K562 (cell line): Measurements from ENCODE around the gene KRTAP4-12. TPM values are rescaled to one million over a fixed set of nuclear protein-coding genes. Genes with fewer than 3 reads are reported as not detected.
A peak's percentile ranks its signal among the peaks of the same experiment; 100 is the strongest.

Source experiments
- ATAC-seq: fragments of 200-7000 bp; cut with Tn5 transposase; 3 replicates; pipeline ENCODE4 v1.9.1; 2020; ENCODE audit warnings: moderate library complexity
- BruUV-seq: library from RNA; stranded (reverse); fragments of 400-500 nt; replicated peaks from 2 replicates; lab custom pipeline; 2021; lab: Mats Ljungman, UMichigan
- CTCF ChIA-PET: fragments of 300-600 bp; formaldehyde crosslinking; extraction: SDS; loops from one replicate; lab custom pipeline; 2021; ENCODE audit warnings: low intra/inter-chr PET ratio; lab: Yijun Ruan, JAX
- POLR2A ChIA-PET: fragments of 300-600, 350-650 bp; sonication (Branson Sonifier 250); formaldehyde crosslinking; extraction: SDS; loops from one replicate; lab custom pipeline; 2021; ENCODE audit warnings: antibody characterized with exemption, inconsistent platforms; lab: Yijun Ruan, JAX
- DNase-seq, 4 experiments: peaks; one replicate each; pipeline versions ENCODE4 v3.0.0 to v3.0.0-alpha.2; 2011 to 2018; ENCODE audit warnings: low spot score in 3 of 4, mixed read lengths in 3 of 4; ENCODE audit errors: extremely low read depth in 1 of 4
- FAIRE-seq: peaks from 2 replicates; lab custom pipeline; 2011; peaks lifted over from hg19 to GRCh38; lab: Jason Lieb, UNC
- H2AFZ ChIP-seq: 2 replicates; pipeline ENCODE4 v1.6.0; 2011; ENCODE audit warnings: low read depth, low read length, control low read depth, inconsistent platforms
- H3K27ac ChIP-seq: fragments of 200-600 bp; 3 replicates; pipeline ENCODE4 v1.8.0; 2011; ENCODE audit warnings: low read depth, mild to moderate bottlenecking, control low read depth, inconsistent platforms, low read length, moderate library complexity, mixed read lengths; ENCODE audit errors: extremely low read depth
- H3K27me3 ChIP-seq, 2 experiments: fragments of 300-600 bp in 1 of 2; 2 replicates in 1 of 2; 3 replicates in 1 of 2; pipeline versions ENCODE4 v1.6.0 to v1.8.0; 2011; ENCODE audit warnings: inconsistent platforms in 2 of 2, low read length in 2 of 2, mild to moderate bottlenecking in 1 of 2, mixed read lengths in 1 of 2, moderate library complexity in 1 of 2; ENCODE audit not compliant: control insufficient read depth in 2 of 2, insufficient read depth in 2 of 2
- H3K36me3 ChIP-seq: fragments of 300-600 bp; 3 replicates; pipeline ENCODE4 v1.8.0; 2011; ENCODE audit warnings: mild to moderate bottlenecking, low read length, inconsistent platforms; ENCODE audit not compliant: control insufficient read depth, insufficient read depth
- H3K4me1 ChIP-seq, 2 experiments: fragments of 200-600 bp in 1 of 2; replicated peaks in 1 of 2; 2 replicates in 1 of 2; 3 replicates in 1 of 2; pipeline versions ENCODE4 v1.5.1 to v1.8.0; 2011; ENCODE audit warnings: inconsistent platforms in 2 of 2, low read length in 2 of 2, mild to moderate bottlenecking in 1 of 2, mixed read lengths in 1 of 2, moderate library complexity in 1 of 2; ENCODE audit not compliant: control insufficient read depth in 2 of 2, insufficient read depth in 2 of 2
- H3K4me2 ChIP-seq: 2 replicates; pipeline ENCODE4 v1.6.1; 2011; ENCODE audit warnings: low read length, control low read depth, inconsistent platforms, mixed read lengths; ENCODE audit not compliant: insufficient read depth
- H3K4me3 ChIP-seq: fragments of 200-600 bp; sonication (generic), shearing (Covaris generic); 2 replicates; pipeline ENCODE4 v1.5.1; 2016; ENCODE audit warnings: control low read depth, inconsistent platforms
- H3K79me2 ChIP-seq: fragments of 200-600 bp; 3 replicates; pipeline ENCODE4 v1.8.0; 2011; ENCODE audit warnings: low read length, inconsistent platforms; ENCODE audit not compliant: control insufficient read depth, insufficient read depth
- H3K9ac ChIP-seq, 2 experiments: 2 replicates each; pipeline versions ENCODE4 v1.6.0 to v1.6.1; 2011; ENCODE audit warnings: low read depth in 2 of 2, low read length in 2 of 2, control low read depth in 1 of 2, inconsistent platforms in 1 of 2, mild to moderate bottlenecking in 1 of 2, mixed read lengths in 1 of 2; ENCODE audit not compliant: insufficient read depth in 1 of 2
- H3K9me1 ChIP-seq: one replicate; pipeline ENCODE4 v1.6.0; 2011; ENCODE audit warnings: inconsistent platforms, mild to moderate bottlenecking, low read length, moderate library complexity; ENCODE audit not compliant: control insufficient read depth, insufficient read depth
- H3K9me3 ChIP-seq: replicated peaks from 2 replicates; pipeline ENCODE4 v1.5.1; 2011; ENCODE audit warnings: low read depth, low read length, inconsistent platforms; ENCODE audit not compliant: control insufficient read depth, insufficient read depth
- H4K20me1 ChIP-seq: replicated peaks from 2 replicates; pipeline ENCODE4 v1.6.1; 2011; ENCODE audit warnings: low read length, inconsistent platforms, mixed read lengths; ENCODE audit not compliant: control insufficient read depth, insufficient read depth
- ELF4 ChIP-seq: fragments of 450-650 bp; formaldehyde crosslinking; IDR thresholded peaks from 2 replicates; pipeline ENCODE4 v1.4.0; 2022; ENCODE audit warnings: missing genetic modification characterization
- ESRRB ChIP-seq: fragments of 250-450 bp; sonication (Bioruptor Pico); IDR thresholded peaks from 2 replicates; pipeline ENCODE4 v1.5.0; 2020; ENCODE audit warnings: mild to moderate bottlenecking, moderate library complexity, borderline replicate concordance
- FOXK2 ChIP-seq, 2 experiments: fragments of 450-650 bp; IDR thresholded peaks in 1 of 2; conservative IDR thresholded peaks in 1 of 2; 2 replicates each; pipeline ENCODE4 v1.6.1; 2016; ENCODE audit warnings: low read depth in 2 of 2, mild to moderate bottlenecking in 1 of 2
- NEUROD1 ChIP-seq: fragments of 150-350 bp; IDR thresholded peaks from 2 replicates; pipeline ENCODE4 v1.6.1; 2014; ENCODE audit warnings: borderline replicate concordance, low read length, low read depth; ENCODE audit not compliant: partially characterized antibody
- NFIC ChIP-seq: fragments of 450-650 bp; IDR thresholded peaks from 2 replicates; pipeline ENCODE4 v1.6.1; 2017; ENCODE audit warnings: mild to moderate bottlenecking, inconsistent platforms
- PYGO2 ChIP-seq: fragments of 450-650 bp; IDR thresholded peaks from 2 replicates; pipeline ENCODE4 v1.6.1; 2016; ENCODE audit warnings: mild to moderate bottlenecking, missing genetic modification characterization, moderate library complexity, missing compliant biosample characterization
- SNAPC5 ChIP-seq: fragments of 250-450 bp; sonication (Bioruptor Pico); IDR thresholded peaks from 2 replicates; pipeline ENCODE4 v1.8.0; 2021; ENCODE audit warnings: moderate library complexity, mild to moderate bottlenecking, inconsistent platforms
- TCFL5 ChIP-seq: fragments of 250-450 bp; sonication (Bioruptor Pico); conservative IDR thresholded peaks from 2 replicates; pipeline ENCODE4 v1.6.1; 2021; ENCODE audit warnings: mild to moderate bottlenecking, moderate library complexity, matching md5 sums
- ZNF398 ChIP-seq: fragments of 250-450 bp; sonication (Bioruptor Pico); IDR thresholded peaks from 2 replicates; pipeline ENCODE4 v1.8.0; 2021; ENCODE audit warnings: moderate library complexity, mild to moderate bottlenecking, inconsistent platforms
- ZNF512 ChIP-seq: IDR thresholded peaks from 2 replicates; pipeline ENCODE4 v1.6.1; 2016; ENCODE audit warnings: missing genetic modification characterization, missing compliant biosample characterization
- ZNF586 ChIP-seq: fragments of 450-650 bp; formaldehyde crosslinking; conservative IDR thresholded peaks from 2 replicates; pipeline ENCODE4 v1.4.0; 2020; ENCODE audit warnings: mild to moderate bottlenecking, moderate library complexity
- in situ Hi-C: fragments of 300-500 bp; cut with MboI; formaldehyde crosslinking; loops from 4 replicates; pipeline ENCODE4 v1.15.0; 2018; ENCODE audit warnings: inconsistent platforms, mixed read lengths
- intact Hi-C: fragments of 100-400 bp; cut with micrococcal nuclease; formaldehyde crosslinking; loops from 2 replicates; pipeline ENCODE4 v1.14.2; 2022
- polyA plus RNA-seq, 8 experiments: library from polyadenylated mRNA; depleted of rRNA in 4 of 8; stranded (reverse) in 5 of 8; unstranded in 3 of 8; fragments of >200 nt; fragmentation: Nextera tagmentation in 2 of 8; fragmentation: Illumina TruSeq in 1 of 8; extraction: Ambion mirVana in 2 of 8; extraction: Trizol in 1 of 8; gene quantifications; 2 replicates each; pipeline versions ENCODE4 v1.2.1 to v1.2.3, GENCODE V29; 2011 to 2014; ENCODE audit warnings: inconsistent platforms in 1 of 8, missing spikeins in 1 of 8
- total RNA-seq, 7 experiments: library from RNA; depleted of rRNA in 6 of 7; stranded (reverse); fragments of >200 nt in 6 of 7; fragmentation: Illumina TruSeq in 2 of 7; extraction: Trizol in 2 of 7; gene quantifications; 2 replicates each; pipeline versions ENCODE4 v1.2.1 to v1.2.3, GENCODE V29; 2011 to 2021; ENCODE audit warnings: low replicate concordance in 1 of 7

KRTAP4-12 gene
- total and polyA plus RNA-seq, 9 of the 15 experiments (the other 6 are each of a cell fraction or from before 2014, with no cell fraction given) = not detected

- TF ChIP-seq ZNF398 (CRISPR knock-in tag) (no peak), SNAPC5 (CRISPR knock-in tag) (no peak), NFIC (no peak), FOXK2 (conservative IDR thresholded peaks at IDR 0.05 in 1 of 2, IDR thresholded peaks at IDR 0.05 in 1 of 2; ENCODE audit: low read depth in 2 of 2) (no peak), NEUROD1 (no peak), ESRRB (CRISPR knock-in tag) (no peak)
- TF ChIP-seq, all 486 proteins: peak for 0
These were observed 41.4 kb downstream of the KRTAP4-12 start (continued) for GRCh38 chr17:41082626-41083025.

GRCh38 chr17:41076788-41077187, 47.2 kb downstream of the KRTAP4-12 start:
- no peak for TF ChIP-seq NEUROD1
- no peak for TF ChIP-seq ZNF586 (CRISPR knock-in tag)
- 0 out of 2 replicates have a peak, but pooled peaks have one; percentile 44 for TF ChIP-seq ELF4 (CRISPR knock-in tag)
- TF ChIP-seq ZNF512 (tag) = peak; percentile 87
- TF ChIP-seq PYGO2 (tag) = no peak
- no peak for TF ChIP-seq TCFL5 (CRISPR knock-in tag)
- TF ChIP-seq, all 486 proteins: peak for 2
- no peaks in the 10 kb centered on the region for H4K20me1 ChIP-seq
- no peak overlapping the region for H3K4me2 ChIP-seq
- ATAC-seq (no peak), FAIRE-seq (no peak), DNase-seq (no peak)
- no peaks in the 10 kb centered on the region for H3K27me3 ChIP-seq
- ChIA-PET POLR2A (no interaction called here), CTCF (no interaction called here)
- no peak overlapping the region for H2AFZ ChIP-seq
- H3K9ac ChIP-seq = no peak overlapping the region
- intact Hi-C loops (no loop called here), in situ Hi-C loops (no loop called here)
- no peaks in the 10 kb centered on the region for H3K9me1 ChIP-seq
- H3K36me3 ChIP-seq = no peaks in the 10 kb centered on the region
- no peaks in the 10 kb centered on the region for H3K9me3 ChIP-seq
- H3K79me2 ChIP-seq = no peaks in the 10 kb centered on the region
- no TSS peak for BruUV-seq
- H3K4me3 ChIP-seq = no peak overlapping the region
- no peak overlapping the region for H3K27ac ChIP-seq
- H3K4me1 ChIP-seq = no peaks in the 10 kb centered on the region
